Hepatocyte (in vitro differentiated cells): ENCODE measurements around the gene ZIC1. TPM values are rescaled to one million over a fixed set of nuclear protein-coding genes. Genes with fewer than 3 reads are reported as not detected.

Experiments
- DNase-seq: peaks from one replicate; pipeline ENCODE4 v3.0.0-alpha.2; 2016; ENCODE audit warnings: low spot score
- H2AFZ ChIP-seq: fragments of 200-600 bp; sonication (generic); 2 replicates; pipeline ENCODE4 v1.6.0; 2016; ENCODE audit warnings: antibody characterized with exemption, mild to moderate bottlenecking
- H3K27ac ChIP-seq: fragments of 200-600 bp; sonication (generic); 2 replicates; pipeline ENCODE4 v1.5.1; 2016; ENCODE audit warnings: mild to moderate bottlenecking
- H3K27me3 ChIP-seq: fragments of 200-600 bp; sonication (generic); 2 replicates; pipeline ENCODE4 v1.6.1; 2016
- H3K36me3 ChIP-seq: fragments of 200-600 bp; sonication (generic); replicated peaks from 2 replicates; pipeline ENCODE4 v1.5.1; 2016; ENCODE audit warnings: low read depth; ENCODE audit not compliant: insufficient read depth
- H3K4me1 ChIP-seq: fragments of 200-600 bp; sonication (generic); 2 replicates; pipeline ENCODE4 v1.5.1; 2016; ENCODE audit warnings: mild to moderate bottlenecking, moderate library complexity; ENCODE audit not compliant: insufficient read depth
- H3K4me2 ChIP-seq: fragments of 200-600 bp; sonication (generic); 2 replicates; pipeline ENCODE4 v1.6.0; 2016
- H3K4me3 ChIP-seq: fragments of 200-600 bp; sonication (generic); 2 replicates; pipeline ENCODE4 v1.5.1; 2016; ENCODE audit warnings: mild to moderate bottlenecking
- H3K79me2 ChIP-seq: fragments of 200-600 bp; sonication (generic); 2 replicates; pipeline ENCODE4 v1.6.0; 2017; ENCODE audit warnings: mild to moderate bottlenecking
- H3K9me2 ChIP-seq: fragments of 200-600 bp; sonication (generic); replicated peaks from 2 replicates; pipeline ENCODE4 v1.6.0; 2017; ENCODE audit warnings: mild to moderate bottlenecking; ENCODE audit not compliant: insufficient read depth
- H3K9me3 ChIP-seq: fragments of 200-600 bp; sonication (generic); 2 replicates; pipeline ENCODE4 v1.5.1; 2016; ENCODE audit warnings: low read depth, mild to moderate bottlenecking
- H4K20me1 ChIP-seq: fragments of 200-600 bp; sonication (generic); 2 replicates; pipeline ENCODE4 v1.6.0; 2016; ENCODE audit warnings: mild to moderate bottlenecking; ENCODE audit not compliant: insufficient read depth, poor library complexity, severe bottlenecking
- CTCF ChIP-seq: fragments of 200-600 bp; sonication (generic); IDR thresholded peaks from 2 replicates; pipeline ENCODE4 v1.5.1; 2016; ENCODE audit warnings: antibody characterized with exemption, mild to moderate bottlenecking; ENCODE audit not compliant: poor library complexity
- EZH2 ChIP-seq: fragments of 200-600 bp; sonication (generic); IDR thresholded peaks from 2 replicates; pipeline ENCODE4 v1.6.1; 2016; ENCODE audit warnings: antibody characterized with exemption, mild to moderate bottlenecking, borderline replicate concordance
- EZH2phosphoT487 ChIP-seq: fragments of 200-600 bp; sonication (generic); IDR thresholded peaks from one replicate; pipeline ENCODE4 v1.6.1; 2018; ENCODE audit warnings: antibody characterized with exemption, mild to moderate bottlenecking, low read depth, moderate library complexity; ENCODE audit not compliant: unreplicated experiment, severe bottlenecking
- WGBS: methylation state at CpG from one replicate; pipeline ENCODE4 v1.1.6; 2016; ENCODE audit warnings: low lambda C conversion rate; ENCODE audit errors: missing lambda C conversion rate; 5-methylcytosine and 5-hydroxymethylcytosine counted together
- polyA plus RNA-seq: library from polyadenylated mRNA; unstranded; fragments of >200 nt; fragmentation: Nextera tagmentation; extraction: Ambion mirVana; gene quantifications from 2 replicates; pipeline ENCODE4 v1.2.1, GENCODE V29; 2016
- total RNA-seq: library from RNA; depleted of rRNA; stranded (reverse); fragments of >200 nt; gene quantifications from 2 replicates; pipeline ENCODE4 v1.2.3, GENCODE V29; 2014

The ZIC1 gene
- total and polyA plus RNA-seq, 2 experiments from 2014 or later, result 0.10 TPM; not detected in 1

GRCh38 chr3:147369231-147369630 lies 39.9 kb upstream of the ZIC1 start:
- no peak overlapping the region for H3K4me2 ChIP-seq
- no peaks in the 10 kb centered on the region for H3K9me3 ChIP-seq
- 3% methylated on average over 13 of the region's 13 CpGs for WGBS
- no peaks in the 10 kb centered on the region for H3K79me2 ChIP-seq
- H3K4me1 ChIP-seq, result no peaks in the 10 kb centered on the region
- no peak for DNase-seq
- no peak overlapping the region for H3K4me3 ChIP-seq
- H2AFZ ChIP-seq, result no peak overlapping the region
- H3K27ac ChIP-seq, result no peak overlapping the region
- TF ChIP-seq EZH2, result no peak
- TF ChIP-seq CTCF, result no peak
- TF ChIP-seq EZH2phosphoT487, result no peak
- H3K36me3 ChIP-seq, result no peaks in the 10 kb centered on the region
- H3K27me3 ChIP-seq, result peaks cover 96% of the 10 kb centered on the region
- H3K9me2 ChIP-seq, result no peaks in the 10 kb centered on the region
- no peaks in the 10 kb centered on the region for H4K20me1 ChIP-seq

GRCh38 chr3:147369661-147370123 lies 39.5 kb upstream of the ZIC1 start:
- 1% methylated on average over 18 of the region's 18 CpGs for WGBS
- H3K4me2 ChIP-seq, result no peak overlapping the region
- no peaks in the 10 kb centered on the region for H3K79me2 ChIP-seq

GRCh38 chr3:147370349-147370748 lies 38.8 kb upstream of the ZIC1 start:
- WGBS, result 9% methylated on average over 19 of the region's 19 CpGs
- TF ChIP-seq CTCF, result no peak
- peak; percentile 52 for TF ChIP-seq EZH2phosphoT487
- H3K9me2 ChIP-seq, result no peaks in the 10 kb centered on the region
- H3K36me3 ChIP-seq, result no peaks in the 10 kb centered on the region
- H3K4me2 ChIP-seq, result no peak overlapping the region
- no peaks in the 10 kb centered on the region for H3K79me2 ChIP-seq
- no peak overlapping the region for H2AFZ ChIP-seq
- no peak for DNase-seq
- H4K20me1 ChIP-seq, result no peaks in the 10 kb centered on the region
- H3K27ac ChIP-seq, result no peak overlapping the region
- H3K4me3 ChIP-seq, result no peak overlapping the region
- H3K27me3 ChIP-seq, result peaks cover 96% of the 10 kb centered on the region
- no peaks in the 10 kb centered on the region for H3K4me1 ChIP-seq
- no peaks in the 10 kb centered on the region for H3K9me3 ChIP-seq

More at GRCh38 chr3:147369661-147370123, 39.5 kb upstream of the ZIC1 start:
- Histone ChIP-seq H3K9me3 (no peaks in the 10 kb centered on the region), H3K4me3 (no peak overlapping the region), H3K36me3 (no peaks in the 10 kb centered on the region), H3K9me2 (no peaks in the 10 kb centered on the region), H4K20me1 (no peaks in the 10 kb centered on the region), H3K4me1 (no peaks in the 10 kb centered on the region), H3K27ac (no peak overlapping the region), H3K27me3 (peaks cover 96% of the 10 kb centered on the region), H2AFZ (no peak overlapping the region)
- TF ChIP-seq CTCF (no peak), EZH2 (peak; percentile 32)
- DNase-seq, result no peak

GRCh38 chr3:147371140-147371539 lies 38.0 kb upstream of the ZIC1 start:
- no peak for DNase-seq
- H3K4me1 ChIP-seq, result no peaks in the 10 kb centered on the region
- 3% methylated on average over 12 of the region's 12 CpGs for WGBS
- H4K20me1 ChIP-seq, result no peaks in the 10 kb centered on the region
- H2AFZ ChIP-seq, result no peak overlapping the region
- H3K4me3 ChIP-seq, result no peak overlapping the region
- H3K27ac ChIP-seq, result no peak overlapping the region
- no peaks in the 10 kb centered on the region for H3K9me3 ChIP-seq
- H3K79me2 ChIP-seq, result no peaks in the 10 kb centered on the region
- H3K4me2 ChIP-seq, result no peak overlapping the region
- TF ChIP-seq CTCF (no peak), EZH2phosphoT487 (no peak), EZH2 (no peak)
- no peaks in the 10 kb centered on the region for H3K9me2 ChIP-seq
- no peaks in the 10 kb centered on the region for H3K36me3 ChIP-seq
- peaks cover 96% of the 10 kb centered on the region for H3K27me3 ChIP-seq
